Uterus (tissue), 2 donors: Measurements from ENCODE around the gene CRPPA.

Source experiments
- CTCF ChIP-seq, 4 experiments: fragments of 200-600 bp in 2 of 4; fragments of 450-650 bp in 2 of 4; sonication (generic) in 2 of 4; IDR thresholded peaks; one replicate each; pipeline ENCODE4 v1.5.1; 2016 to 2019; ENCODE audit warnings: antibody characterized with exemption in 4 of 4, mild to moderate bottlenecking in 2 of 4, moderate library complexity in 1 of 4
- POLR2A ChIP-seq, 2 donors: fragments of 450-650 bp; IDR thresholded peaks; one replicate each; pipeline ENCODE4 v1.6.1; 2016; ENCODE audit warnings: antibody characterized with exemption in 2 of 2, mild to moderate bottlenecking in 1 of 2, moderate library complexity in 1 of 2

GRCh38 chr7:16462431-16462889 is 41.1 kb upstream of the CRPPA start:
- TF ChIP-seq POLR2A (IDR thresholded peaks at IDR 0.05) (no peak), CTCF (IDR thresholded peaks at IDR 0.05) (no peak)
